K562 (cell line): ENCODE results near the gene LMNTD2. TPM values are rescaled to one million over a fixed set of nuclear protein-coding genes. Genes with fewer than 3 reads are reported as not detected.

Experiments
- BCLAF1 ChIP-seq, 2 experiments: fragments of 450-650 bp in 1 of 2; IDR thresholded peaks; 2 replicates each; pipeline ENCODE4 v1.6.1; 2011 to 2017; ENCODE audit warnings: low read depth in 2 of 2, antibody characterized with exemption in 1 of 2, borderline replicate concordance in 1 of 2, low read length in 1 of 2, mild to moderate bottlenecking in 1 of 2, mixed read lengths in 1 of 2; ENCODE audit not compliant: control insufficient read depth in 1 of 2
- CBX5 ChIP-seq: IDR thresholded peaks from 2 replicates; pipeline ENCODE4 v1.6.1; 2014; ENCODE audit warnings: low read depth, borderline replicate concordance
- GTF2A2 ChIP-seq: IDR thresholded peaks from 2 replicates; pipeline ENCODE4 v1.6.1; 2016; ENCODE audit warnings: mild to moderate bottlenecking, missing genetic modification characterization, missing compliant biosample characterization
- GTF2B ChIP-seq: IDR thresholded peaks from 2 replicates; pipeline ENCODE4 v1.6.1; 2011; ENCODE audit not compliant: insufficient read length; ENCODE audit errors: extremely low read depth
- NKRF ChIP-seq: fragments of 450-650 bp; IDR thresholded peaks from 2 replicates; pipeline ENCODE4 v1.6.1; 2016; ENCODE audit warnings: borderline replicate concordance
- NR2F6 ChIP-seq: fragments of 450-650 bp; formaldehyde crosslinking; IDR thresholded peaks from 2 replicates; pipeline ENCODE4 v1.4.0; 2020; ENCODE audit warnings: mild to moderate bottlenecking
- PHB ChIP-seq: fragments of 250-450 bp; sonication (Bioruptor Pico); IDR thresholded peaks from 2 replicates; pipeline ENCODE4 v1.5.0; 2021
- RBBP5 ChIP-seq: fragments of 200-600 bp; sonication (generic); IDR thresholded peaks from 2 replicates; pipeline ENCODE4 v1.6.1; 2012; ENCODE audit warnings: borderline replicate concordance, mild to moderate bottlenecking, low read length, control low read depth, inconsistent platforms; ENCODE audit not compliant: insufficient read depth, poor library complexity, severe bottlenecking
- RBM17 ChIP-seq: fragments of 200-400 bp; formaldehyde crosslinking; IDR thresholded peaks from 2 replicates; pipeline ENCODE4 v1.6.1; 2017; ENCODE audit warnings: low read depth, mild to moderate bottlenecking, low read length, borderline replicate concordance
- RBM39 ChIP-seq: fragments of 200-400 bp; formaldehyde crosslinking; optimal IDR thresholded peaks from 2 replicates; pipeline ENCODE3; 2018; ENCODE audit warnings: low read depth, low read length
- RFX1 ChIP-seq: fragments of 450-650 bp; IDR thresholded peaks from 2 replicates; pipeline ENCODE4 v1.6.1; 2016; ENCODE audit warnings: mild to moderate bottlenecking, moderate library complexity
- RNF219 ChIP-seq: fragments of 250-450 bp; sonication (Bioruptor Pico); IDR thresholded peaks from 2 replicates; pipeline ENCODE4 v1.5.0; 2022; ENCODE audit warnings: mild to moderate bottlenecking
- SMAD4 ChIP-seq: fragments of 250-450 bp; sonication (Bioruptor Pico); conservative IDR thresholded peaks from 2 replicates; pipeline ENCODE4 v1.8.0; 2021; ENCODE audit warnings: inconsistent platforms, mild to moderate bottlenecking, moderate library complexity
- SPI1 ChIP-seq: IDR thresholded peaks from 2 replicates; pipeline ENCODE4 v1.6.1; 2011; ENCODE audit warnings: low read depth, low read length, control low read depth, borderline replicate concordance
- TEAD2 ChIP-seq: fragments of 450-650 bp; IDR thresholded peaks from 2 replicates; pipeline ENCODE4 v1.6.1; 2016; ENCODE audit warnings: missing genetic modification characterization, control low read depth, missing compliant biosample characterization
- ZNF197 ChIP-seq: fragments of 200-800 bp; sonication (Bioruptor generic); IDR thresholded peaks from 2 replicates; pipeline ENCODE4 v1.6.1; 2016; ENCODE audit warnings: low read depth, missing genetic modification characterization, missing compliant biosample characterization
- ZNF212 ChIP-seq: fragments of 450-650 bp; formaldehyde crosslinking; IDR thresholded peaks from 2 replicates; pipeline ENCODE4 v1.4.0; 2020; ENCODE audit warnings: mild to moderate bottlenecking
- ZNF41 ChIP-seq: fragments of 250-450 bp; sonication (Bioruptor Pico); conservative IDR thresholded peaks from 2 replicates; pipeline ENCODE4 v1.4.0; 2020; ENCODE audit warnings: mild to moderate bottlenecking
- ZSCAN32 ChIP-seq: fragments of 450-650 bp; formaldehyde crosslinking; IDR thresholded peaks from 2 replicates; pipeline ENCODE4 v1.4.0; 2020; ENCODE audit warnings: mild to moderate bottlenecking, moderate library complexity
- polyA plus RNA-seq, 8 experiments: library from polyadenylated mRNA; depleted of rRNA in 4 of 8; stranded (reverse) in 5 of 8; unstranded in 3 of 8; fragments of >200 nt; fragmentation: Nextera tagmentation in 2 of 8; fragmentation: Illumina TruSeq in 1 of 8; extraction: Ambion mirVana in 2 of 8; extraction: Trizol in 1 of 8; gene quantifications; 2 replicates each; pipeline versions ENCODE4 v1.2.1 to v1.2.3, GENCODE V29; 2011 to 2014; ENCODE audit warnings: inconsistent platforms in 1 of 8, missing spikeins in 1 of 8
- total RNA-seq, 7 experiments: library from RNA; depleted of rRNA in 6 of 7; stranded (reverse); fragments of >200 nt in 6 of 7; fragmentation: Illumina TruSeq in 2 of 7; extraction: Trizol in 2 of 7; gene quantifications; 2 replicates each; pipeline versions ENCODE4 v1.2.1 to v1.2.3, GENCODE V29; 2011 to 2021; ENCODE audit warnings: low replicate concordance in 1 of 7

The LMNTD2 gene
- total and polyA plus RNA-seq, 9 of the 15 experiments (the other 6 are each of a cell fraction or from before 2014, with no cell fraction given): 0.48 to 4.2 (median 1.5) TPM; not detected in 3

GRCh38 chr11:560305-561147 is at the start of gene LMNTD2, which contains the start of gene RASSF7 (continued):
- no peak for TF ChIP-seq PHB (CRISPR knock-in tag)
- TF ChIP-seq NR2F6 (CRISPR knock-in tag): no peak
- TF ChIP-seq RBM39: no peak
- TF ChIP-seq TEAD2 (tag): no peak
- no peak for TF ChIP-seq BCLAF1 (IDR thresholded peaks at IDR 0.05; ENCODE audit: borderline replicate concordance in 1 of 2, control insufficient read depth in 1 of 2, low read depth in 2 of 2, low read length in 1 of 2)
- no peak for TF ChIP-seq RFX1
- TF ChIP-seq ZSCAN32: no peak; the same call in 1 of the 2 replicates
- no peak for TF ChIP-seq RNF219
- TF ChIP-seq RBBP5: peak; percentile 90
- TF ChIP-seq NKRF: peak; percentile 66; the same call in 1 of the 2 replicates
- no peak for TF ChIP-seq GTF2A2
- no peak for TF ChIP-seq GTF2B
- no peak for TF ChIP-seq ZNF41 (CRISPR knock-in tag)
- no peak for TF ChIP-seq RBM17
- TF ChIP-seq CBX5: no peak
- peak; percentile 65; the same call in 1 of the 2 replicates for TF ChIP-seq SPI1
- no peak for TF ChIP-seq ZNF212 (CRISPR knock-in tag)
- no peak for TF ChIP-seq ZNF197 (CRISPR knock-in tag)
- TF ChIP-seq SMAD4: peak; percentile 16
